ENCODE data around the gene JSRP1.

JSRP1 gene

DNA sequence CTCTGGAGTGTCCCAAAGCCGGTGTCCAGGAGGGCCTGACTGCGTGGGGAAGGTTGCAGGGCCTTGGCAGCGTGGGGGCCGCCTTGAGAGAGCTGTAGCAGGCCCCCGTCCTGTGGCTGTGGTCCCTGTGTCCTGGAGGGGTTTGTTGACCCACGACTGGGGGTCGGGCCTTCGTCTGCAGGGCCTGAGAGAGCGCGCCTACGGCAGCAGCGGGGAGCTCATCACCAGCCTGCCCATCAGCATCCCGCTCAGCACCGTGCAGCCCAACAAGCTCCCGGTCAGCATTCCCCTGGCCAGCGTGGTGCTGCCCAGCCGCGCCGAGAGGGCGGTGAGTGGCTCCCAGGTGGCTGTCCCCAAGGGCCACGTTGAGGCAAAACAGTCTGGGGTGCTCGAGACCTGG lies 38.6 kb downstream of the JSRP1 start:
- Histone ChIP-seq H3K27ac (no peak overlapping the region), H3K27me3 (replicated peaks) (no peaks in the 10 kb centered on the region), H3K4me3 (ENCODE audit: low read depth, low read length) (no peak overlapping the region), H3K36me3 (replicated peaks) (peaks cover 71% of the 10 kb centered on the region)
- DNase-seq: no peak
- no peak for TF ChIP-seq CTCF (IDR thresholded peaks at IDR 0.05; ENCODE audit: low read depth, low read length, missing control alignments)
- in situ Hi-C loops (cut with HindIII; ENCODE audit: low pct_ligation_motif_present, low sequenced_read_pairs): no loop called here

GRCh38 chr19:2216361-2217225 lies 39.6 kb downstream of the JSRP1 start:
- peaks cover 71% of the 10 kb centered on the region for H3K36me3 ChIP-seq (replicated peaks)
- no peaks in the 10 kb centered on the region for H3K27me3 ChIP-seq (replicated peaks)
- H3K4me3 ChIP-seq (ENCODE audit: low read depth, low read length): no peak overlapping the region
- in situ Hi-C loops (cut with HindIII; ENCODE audit: low pct_ligation_motif_present, low sequenced_read_pairs): no loop called here
- no peak overlapping the region for H3K27ac ChIP-seq
- DNase-seq: no peak
- TF ChIP-seq CTCF (IDR thresholded peaks at IDR 0.05; ENCODE audit: low read depth, low read length, missing control alignments): no peak

GRCh38 chr19:2215281-2215751 lies 40.9 kb downstream of the JSRP1 start:
- Histone ChIP-seq H3K36me3 (replicated peaks) (peaks cover 84% of the 10 kb centered on the region), H3K27ac (no peak overlapping the region)

DNA sequence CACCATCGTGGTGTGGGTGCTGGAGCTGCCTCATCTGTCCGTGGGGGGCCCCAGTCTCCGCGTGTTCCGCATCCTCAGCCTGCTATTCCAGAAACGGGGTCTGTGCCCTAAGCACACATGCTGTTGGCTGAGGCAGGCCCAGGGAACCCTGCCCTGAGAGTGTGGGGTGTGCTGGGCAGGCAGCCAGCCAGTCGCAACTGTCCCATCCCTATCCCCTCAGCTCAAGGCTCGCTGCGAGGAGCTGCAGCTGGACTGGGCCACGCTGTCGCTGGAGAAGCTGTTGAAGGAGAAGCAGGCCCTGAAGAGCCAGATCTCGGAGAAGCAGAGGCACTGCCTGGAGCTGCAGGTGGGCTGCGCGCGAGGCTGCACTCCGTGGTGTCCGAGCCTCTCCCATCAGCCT lies 42.0 kb downstream of the JSRP1 start:
- Histone ChIP-seq H3K36me3 (replicated peaks) (peaks cover 77% of the 10 kb centered on the region), H3K27ac (no peak overlapping the region), H3K27me3 (replicated peaks) (no peaks in the 10 kb centered on the region), H3K4me3 (ENCODE audit: low read depth, low read length) (no peak overlapping the region)
- in situ Hi-C loops (cut with HindIII; ENCODE audit: low pct_ligation_motif_present, low sequenced_read_pairs): no loop called here
- DNase-seq: no peak
- TF ChIP-seq CTCF (IDR thresholded peaks at IDR 0.05; ENCODE audit: low read depth, low read length, missing control alignments): no peak

More at GRCh38 chr19:2215281-2215751, 40.9 kb downstream of the JSRP1 start:
- no peaks in the 10 kb centered on the region for H3K27me3 ChIP-seq (replicated peaks)
- no peak overlapping the region for H3K4me3 ChIP-seq (ENCODE audit: low read depth, low read length)
- in situ Hi-C loops (cut with HindIII; ENCODE audit: low pct_ligation_motif_present, low sequenced_read_pairs): no loop called here
- no peak for TF ChIP-seq CTCF (IDR thresholded peaks at IDR 0.05; ENCODE audit: low read depth, low read length, missing control alignments)
- DNase-seq: no peak

GRCh38 chr19:2213799-2214198 lies 42.4 kb downstream of the JSRP1 start:
- in situ Hi-C loops (cut with HindIII; ENCODE audit: low pct_ligation_motif_present, low sequenced_read_pairs): no loop called here
- no peak for TF ChIP-seq CTCF (IDR thresholded peaks at IDR 0.05; ENCODE audit: low read depth, low read length, missing control alignments)
- Histone ChIP-seq H3K27me3 (replicated peaks) (no peaks in the 10 kb centered on the region), H3K36me3 (replicated peaks) (peaks cover 77% of the 10 kb centered on the region), H3K27ac (no peak overlapping the region), H3K4me3 (ENCODE audit: low read depth, low read length) (no peak overlapping the region)
- no peak for DNase-seq
